GM12875 (cell line): ENCODE data around the gene SPATA33.
"Not testable (repeated sequence)": the region's sequence is repeated elsewhere in the genome, so short reads cannot be mapped to it uniquely, and the experiment has no call there.

Experiments
- H3K4me3 ChIP-seq: one replicate; pipeline ENCODE4 v1.5.1; 2011; ENCODE audit warnings: low read depth, low read length, control low read depth
- CTCF ChIP-seq: IDR thresholded peaks from 2 replicates; pipeline ENCODE4 v1.5.1; 2011; ENCODE audit warnings: low read depth, mild to moderate bottlenecking, control low read depth, inconsistent platforms, low read length, moderate library complexity, borderline replicate concordance; ENCODE audit not compliant: insufficient read depth

The SPATA33 gene

GRCh38 chr16:89621136-89621697 is 36.4 kb upstream of the SPATA33 start:
- no peak overlapping the region for H3K4me3 ChIP-seq
- TF ChIP-seq CTCF, result no peak

- H3K4me3 ChIP-seq, result no peak overlapping the region
- TF ChIP-seq CTCF, result no peak
Measured at GRCh38 chr16:89621698-89622409, 35.8 kb upstream of the SPATA33 start.

GRCh38 chr16:89623511-89624261 is 34.0 kb upstream of the SPATA33 start:
- no peak for TF ChIP-seq CTCF
- no peak overlapping the region for H3K4me3 ChIP-seq

GRCh38 chr16:89624777-89625761 is 32.6 kb upstream of the SPATA33 start:
- TF ChIP-seq CTCF, result no peak
- no peak overlapping the region for H3K4me3 ChIP-seq

- no peak overlapping the region for H3K4me3 ChIP-seq
- TF ChIP-seq CTCF, result no peak
Measured at GRCh38 chr16:89629827-89630610, 27.6 kb upstream of the SPATA33 start.

GRCh38 chr16:89633064-89633631 is 24.5 kb upstream of the SPATA33 start:
- H3K4me3 ChIP-seq, result no peak overlapping the region

GRCh38 chr16:89634463-89635385 is 22.9 kb upstream of the SPATA33 start:
- H3K4me3 ChIP-seq, result not testable (repeated sequence)

More at GRCh38 chr16:89633064-89633631, 24.5 kb upstream of the SPATA33 start:
- no peak for TF ChIP-seq CTCF
